OCI-LY1 (cell line): ENCODE measurements around the gene OGFR.

Experiments used
- H2AFZ ChIP-seq: fragments of 200-600 bp; sonication (generic), shearing (Covaris generic); 2 replicates; pipeline ENCODE4 v1.6.0; 2014; ENCODE audit warnings: antibody characterized with exemption, mild to moderate bottlenecking, low read length
- H3F3A ChIP-seq: fragments of 200-600 bp; sonication (generic), shearing (Covaris generic); 2 replicates; pipeline ENCODE4 v1.6.0; 2014; ENCODE audit warnings: mild to moderate bottlenecking, antibody characterized with exemption, low read length, moderate library complexity; ENCODE audit not compliant: insufficient read depth
- H3K27ac ChIP-seq: fragments of 200-600 bp; sonication (generic); 2 replicates; pipeline ENCODE4 v1.5.1; 2014; ENCODE audit warnings: low read length, mixed run types, mild to moderate bottlenecking, low read depth; ENCODE audit not compliant: poor library complexity, severe bottlenecking
- H3K27me3 ChIP-seq: fragments of 200-600 bp; sonication (generic); 2 replicates; pipeline ENCODE4 v1.6.0; 2014; ENCODE audit warnings: antibody characterized with exemption, mild to moderate bottlenecking, low read length, moderate library complexity; ENCODE audit not compliant: insufficient read depth
- H3K36me3 ChIP-seq: fragments of 200-600 bp; sonication (generic); 2 replicates; pipeline ENCODE4 v1.6.1; 2014; ENCODE audit warnings: mild to moderate bottlenecking, antibody characterized with exemption, low read length, moderate library complexity, mixed read lengths; ENCODE audit not compliant: insufficient read depth
- H3K4me1 ChIP-seq: fragments of 200-600 bp; sonication (generic); 2 replicates; pipeline ENCODE4 v1.5.1; 2014; ENCODE audit warnings: mild to moderate bottlenecking, low read length, moderate library complexity; ENCODE audit not compliant: insufficient read depth, severe bottlenecking
- H3K4me2 ChIP-seq: fragments of 200-600 bp; sonication (generic), shearing (Covaris generic); 2 replicates; pipeline ENCODE4 v1.6.1; 2014; ENCODE audit warnings: low read length
- H3K4me3 ChIP-seq: fragments of 200-600 bp; sonication (generic); 2 replicates; pipeline ENCODE4 v1.5.1; 2014; ENCODE audit warnings: low read length, low read depth, mild to moderate bottlenecking, mixed read lengths; ENCODE audit not compliant: poor library complexity, severe bottlenecking
- H3K79me2 ChIP-seq: fragments of 200-600 bp; shearing (Covaris generic); 2 replicates; pipeline ENCODE4 v1.6.1; 2016; ENCODE audit warnings: mixed run types, low read length, mixed read lengths; ENCODE audit not compliant: insufficient read depth
- H3K9ac ChIP-seq: fragments of 200-600 bp; sonication (generic), shearing (Covaris generic); 2 replicates; pipeline ENCODE4 v1.6.1; 2014; ENCODE audit warnings: mild to moderate bottlenecking, low read length, mixed read lengths
- H3K9me2 ChIP-seq: fragments of 200-600 bp; sonication (generic), shearing (Covaris generic); 2 replicates; pipeline ENCODE4 v1.6.1; 2014; ENCODE audit warnings: low read depth, mild to moderate bottlenecking, low read length, mixed read lengths
- H3K9me3 ChIP-seq: fragments of 200-600 bp; shearing (Covaris generic); 2 replicates; pipeline ENCODE4 v1.6.1; 2014; ENCODE audit warnings: low read length, mixed read lengths
- H4K20me1 ChIP-seq: fragments of 200-600 bp; sonication (generic), shearing (Covaris generic); 2 replicates; pipeline ENCODE4 v1.6.0; 2016; ENCODE audit warnings: mild to moderate bottlenecking, low read length; ENCODE audit not compliant: insufficient read depth
- EZH2 ChIP-seq: fragments of 200-600 bp; sonication (generic), shearing (Covaris generic); IDR thresholded peaks from 2 replicates; pipeline ENCODE4 v1.8.0; 2017; ENCODE audit warnings: borderline replicate concordance, mixed run types, mild to moderate bottlenecking, antibody characterized with exemption, low read length, moderate library complexity, mixed read lengths
- TF ChIP-seq, protein P1 (sequence below): fragments of 200-600 bp; sonication (generic), shearing (Covaris generic); IDR thresholded peaks from 2 replicates; pipeline ENCODE4 v1.5.1; 2017; ENCODE audit warnings: mild to moderate bottlenecking, antibody characterized with exemption, low read length, moderate library complexity, mixed read lengths

Gene OGFR

DNA sequence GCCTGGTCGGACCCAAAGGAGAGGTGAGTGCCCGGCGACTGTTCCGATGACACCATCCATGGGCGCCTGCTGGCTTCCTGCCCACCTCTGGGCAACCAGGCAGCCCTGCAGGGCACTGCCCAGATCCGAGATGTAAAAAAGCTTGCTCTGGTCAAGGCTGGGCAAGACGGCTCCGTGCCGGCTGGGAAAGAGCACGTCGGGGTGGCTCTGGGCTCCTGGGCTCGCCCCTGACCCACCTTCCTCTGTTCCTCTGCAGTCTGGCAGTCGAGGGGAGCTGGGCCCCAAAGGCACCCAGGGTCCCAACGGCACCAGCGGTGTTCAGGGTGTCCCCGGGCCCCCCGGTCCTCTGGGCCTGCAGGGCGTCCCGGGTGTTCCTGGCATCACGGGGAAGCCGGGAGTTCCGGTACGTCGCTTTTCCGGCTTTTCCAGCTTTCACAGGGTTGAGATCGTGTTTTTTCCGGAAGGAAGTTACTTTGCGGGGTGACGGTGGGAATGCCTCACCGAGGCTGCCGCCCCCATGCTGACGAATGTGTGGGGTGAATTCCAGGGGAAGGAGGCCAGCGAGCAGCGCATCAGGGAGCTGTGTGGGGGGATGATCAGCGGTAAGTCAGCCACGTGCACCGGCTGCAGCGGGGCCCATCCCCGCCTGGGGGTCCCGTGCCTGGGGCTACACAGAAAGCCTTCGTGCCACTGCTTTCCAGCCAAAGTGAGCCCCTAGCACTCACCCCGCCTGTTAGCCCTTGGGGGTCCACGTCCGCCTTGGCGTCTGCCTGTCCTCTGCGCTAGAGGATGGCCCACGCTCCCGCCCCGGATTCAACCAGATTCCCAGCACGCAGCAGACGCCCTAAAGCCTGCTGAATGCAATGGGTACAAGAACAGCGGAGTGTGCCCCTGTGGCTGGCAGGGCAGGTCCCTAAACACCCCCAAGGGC is 31.6 kb downstream of the OGFR start:
- Histone ChIP-seq H2AFZ (no peak overlapping the region), H3K36me3 (peaks cover 9% of the 10 kb centered on the region; the same call in 1 of the 2 replicates), H3K9me3 (no peaks in the 10 kb centered on the region), H3K79me2 (no peaks in the 10 kb centered on the region), H3K4me1 (peaks cover 51% of the 10 kb centered on the region), H3K4me3 (no peak overlapping the region), H3K27ac (peak overlapping the region; percentile 97), H3F3A (no peaks in the 10 kb centered on the region), H3K9ac (no peak overlapping the region), H4K20me1 (no peaks in the 10 kb centered on the region), H3K27me3 (no peaks in the 10 kb centered on the region), H3K4me2 (no peak overlapping the region), H3K9me2 (no peaks in the 10 kb centered on the region)
- TF ChIP-seq EZH2, result no peak
- TF ChIP-seq, protein P1, sequence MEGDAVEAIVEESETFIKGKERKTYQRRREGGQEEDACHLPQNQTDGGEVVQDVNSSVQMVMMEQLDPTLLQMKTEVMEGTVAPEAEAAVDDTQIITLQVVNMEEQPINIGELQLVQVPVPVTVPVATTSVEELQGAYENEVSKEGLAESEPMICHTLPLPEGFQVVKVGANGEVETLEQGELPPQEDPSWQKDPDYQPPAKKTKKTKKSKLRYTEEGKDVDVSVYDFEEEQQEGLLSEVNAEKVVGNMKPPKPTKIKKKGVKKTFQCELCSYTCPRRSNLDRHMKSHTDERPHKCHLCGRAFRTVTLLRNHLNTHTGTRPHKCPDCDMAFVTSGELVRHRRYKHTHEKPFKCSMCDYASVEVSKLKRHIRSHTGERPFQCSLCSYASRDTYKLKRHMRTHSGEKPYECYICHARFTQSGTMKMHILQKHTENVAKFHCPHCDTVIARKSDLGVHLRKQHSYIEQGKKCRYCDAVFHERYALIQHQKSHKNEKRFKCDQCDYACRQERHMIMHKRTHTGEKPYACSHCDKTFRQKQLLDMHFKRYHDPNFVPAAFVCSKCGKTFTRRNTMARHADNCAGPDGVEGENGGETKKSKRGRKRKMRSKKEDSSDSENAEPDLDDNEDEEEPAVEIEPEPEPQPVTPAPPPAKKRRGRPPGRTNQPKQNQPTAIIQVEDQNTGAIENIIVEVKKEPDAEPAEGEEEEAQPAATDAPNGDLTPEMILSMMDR, result no peak

DNA sequence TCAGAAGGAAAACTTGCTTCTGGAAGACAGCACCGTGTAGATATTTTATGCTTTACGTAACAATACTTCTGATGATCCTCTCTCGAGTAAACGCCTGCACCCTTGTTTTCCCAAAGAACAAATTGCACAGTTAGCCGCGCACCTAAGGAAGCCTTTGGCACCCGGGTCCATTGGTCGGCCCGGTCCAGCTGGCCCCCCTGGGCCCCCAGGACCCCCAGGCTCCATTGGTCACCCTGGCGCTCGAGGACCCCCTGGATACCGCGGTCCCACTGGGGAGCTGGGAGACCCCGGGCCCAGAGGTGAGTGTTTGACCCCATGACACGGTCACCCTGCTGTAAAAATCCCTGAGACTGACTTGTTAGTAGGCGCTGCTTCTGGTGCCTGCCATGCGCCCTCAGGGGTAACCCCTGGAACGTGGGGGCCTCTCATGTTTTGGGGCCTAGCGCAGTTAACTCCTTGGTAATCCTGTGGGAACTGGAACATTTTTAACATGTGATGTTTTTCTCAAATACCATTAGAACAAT is 32.4 kb downstream of the OGFR start:
- Histone ChIP-seq H3K9me2 (no peaks in the 10 kb centered on the region), H3K36me3 (peaks cover 9% of the 10 kb centered on the region; the same call in 1 of the 2 replicates), H2AFZ (no peak overlapping the region), H3K27me3 (no peaks in the 10 kb centered on the region), H3K27ac (peak overlapping the region; percentile 97), H3K4me3 (no peak overlapping the region), H3K9me3 (no peaks in the 10 kb centered on the region), H3K9ac (no peak overlapping the region; the same call in 1 of the 2 replicates), H4K20me1 (no peaks in the 10 kb centered on the region), H3F3A (no peaks in the 10 kb centered on the region), H3K79me2 (no peaks in the 10 kb centered on the region), H3K4me1 (peaks cover 43% of the 10 kb centered on the region), H3K4me2 (no peak overlapping the region)
- TF ChIP-seq, protein P1, result no peak
- no peak for TF ChIP-seq EZH2

DNA sequence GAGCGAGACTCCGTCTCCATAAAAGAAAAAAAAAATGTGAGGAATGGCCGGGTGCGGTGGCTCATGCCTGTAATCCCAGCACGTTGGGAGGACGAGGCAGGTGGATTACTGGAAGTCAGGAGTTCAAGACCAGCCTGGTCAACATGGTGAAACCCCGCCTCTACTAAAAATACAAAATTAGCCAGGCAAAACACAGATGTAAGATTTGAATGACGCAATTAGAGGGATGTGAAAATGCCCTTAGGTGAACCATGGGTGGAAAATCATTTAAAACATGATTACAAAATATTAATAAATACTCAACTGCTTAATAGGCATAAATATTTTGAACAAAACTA is 33.1 kb downstream of the OGFR start:
- Histone ChIP-seq H3K79me2 (no peaks in the 10 kb centered on the region), H3K27ac (peak overlapping the region; percentile 97)
- no peak for TF ChIP-seq EZH2
- TF ChIP-seq, protein P1, result no peak

More for the DNA sequence above, 33.1 kb downstream of the OGFR start:
- Histone ChIP-seq H3K9ac (peak overlapping the region; percentile 23; the same call in 1 of the 2 replicates), H3K9me3 (no peaks in the 10 kb centered on the region), H3K9me2 (no peaks in the 10 kb centered on the region), H3K27me3 (no peaks in the 10 kb centered on the region), H3K36me3 (peaks cover 9% of the 10 kb centered on the region; the same call in 1 of the 2 replicates), H3K4me1 (peaks cover 35% of the 10 kb centered on the region), H3F3A (no peaks in the 10 kb centered on the region), H3K4me3 (peak overlapping the region; percentile 46), H2AFZ (no peak overlapping the region), H3K4me2 (peak overlapping the region; percentile 72), H4K20me1 (no peaks in the 10 kb centered on the region)
